ENCODE measurements around the gene MYO1G. TPM values are rescaled to one million over a fixed set of nuclear protein-coding genes. Genes with fewer than 3 reads are reported as not detected.

MYO1G gene
- total and polyA plus RNA-seq, 10 of the 15 experiments (the other 5 are each of a cell fraction or from before 2014, with no cell fraction given), result 1.8 to 232 (median 134) TPM

GRCh38 chr7:44922351-44922694, 56.5 kb downstream of the MYO1G start:
- peak; percentile 18 for ATAC-seq
- intact Hi-C loops (cut with micrococcal nuclease; ENCODE audit: unreplicated experiment) (loop anchor here (1.0 to 2.0 kb wide), 3 partner anchors 65 to 334 kb away; no protein-coding TSS in a partner anchor), in situ Hi-C loops (cut with MboI) (no loop called here)
- ChIA-PET POLR2A (no interaction called here), SMC1A (ENCODE audit: uncharacterized antibody, unreplicated experiment) (interaction anchor here (1.6 to 11.9 kb wide), 3 partner anchors 63 to 72 kb away, joined by 4 to 138 read pairs (median 5); no protein-coding TSS in a partner anchor), CTCF (interaction anchor here (0.7 to 5.8 kb wide), 10 partner anchors 50 to 340 kb away, joined by 3 to 117 read pairs (median 3); partner anchors contain the start of gene TMED4), RAD21 (ENCODE audit: unreplicated experiment) (interaction anchor here (0.6 to 2.7 kb wide), 3 partner anchors 65 to 214 kb away, joined by 3 to 10 read pairs (median 5); no protein-coding TSS in a partner anchor)
- H3K27me3 ChIP-seq (replicated peaks in 1 of 2; ENCODE audit: control insufficient read depth in 2 of 2, insufficient read depth in 2 of 2, low read length in 1 of 2), result no peaks in the 10 kb centered on the region
- H3K36me3 ChIP-seq (ENCODE audit: control insufficient read depth in 2 of 2, insufficient read depth in 2 of 2, low read length in 1 of 2), result no peaks in the 10 kb centered on the region
- no peak overlapping the region for H3K27ac ChIP-seq (ENCODE audit: control insufficient read depth, insufficient read depth)
- no peak overlapping the region; the same call in 1 of the 2 replicates for H2AFZ ChIP-seq (ENCODE audit: control insufficient read depth, low read depth, low read length)
- H3K4me3 ChIP-seq, result no peak overlapping the region
- no peaks in the 10 kb centered on the region for H3K9me3 ChIP-seq (replicated peaks; ENCODE audit: control insufficient read depth, insufficient read depth, low read length)
- H3K4me1 ChIP-seq (ENCODE audit: control insufficient read depth, insufficient read depth, low read length), result no peaks in the 10 kb centered on the region
- DNase-seq (ENCODE audit: low read depth, low spot score), result no peak
- no peak for FAIRE-seq
- H4K20me1 ChIP-seq (ENCODE audit: control insufficient read depth, insufficient read depth), result no peaks in the 10 kb centered on the region
- WGBS (ENCODE audit: insufficient coverage, insufficient replicate concordance, low lambda C conversion rate, missing lambda C conversion rate), result 45% methylated on average over 8 of the region's 8 CpGs
- H3K9ac ChIP-seq (ENCODE audit: control insufficient read depth, insufficient read depth, low read length), result no peak overlapping the region
- no peak for TF ChIP-seq USF1 (IDR thresholded peaks at IDR 0.05; ENCODE audit: borderline replicate concordance, extremely low read length, insufficient read depth, low read depth, low read length)
- no peak for TF ChIP-seq RBBP5 (conservative IDR thresholded peaks at IDR 0.05)
- TF ChIP-seq MYB (IDR thresholded peaks at IDR 0.05; ENCODE audit: borderline replicate concordance, low read depth, low read length), result no peak
- no peak for TF ChIP-seq POLR2AphosphoS2 (IDR thresholded peaks at IDR 0.05; ENCODE audit: low read depth, low read length)
- no peak for TF ChIP-seq SIX5 (IDR thresholded peaks at IDR 0.05; ENCODE audit: low read depth, low read length, severe bottlenecking)
- no peak for TF ChIP-seq WRNIP1 (IDR thresholded peaks at IDR 0.05; ENCODE audit: borderline replicate concordance, low read depth, low read length)
- TF ChIP-seq CBX5 (IDR thresholded peaks at IDR 0.05; ENCODE audit: low read depth), result no peak
- no peak for TF ChIP-seq ZZZ3 (IDR thresholded peaks at IDR 0.05; ENCODE audit: control insufficient read depth, insufficient read length, low read depth)
- TF ChIP-seq PRDM15 (CRISPR knock-in tag; IDR thresholded peaks at IDR 0.05), result no peak
- TF ChIP-seq ZNF274 (IDR thresholded peaks at IDR 0.05; ENCODE audit: insufficient read depth, insufficient read length), result no peak
- TF ChIP-seq E2F4 (IDR thresholded peaks at IDR 0.05; ENCODE audit: low read depth, low read length), result no peak
- no peak for TF ChIP-seq MEF2B (IDR thresholded peaks at IDR 0.05; ENCODE audit: partially characterized antibody, poor library complexity, severe bottlenecking)
- no peak for TF ChIP-seq USF2 (IDR thresholded peaks at IDR 0.05; ENCODE audit: borderline replicate concordance, low read depth, low read length)
- TF ChIP-seq HSF1 (IDR thresholded peaks at IDR 0.05; ENCODE audit: low read depth, low read length), result no peak
- no peak overlapping the region for H3K4me2 ChIP-seq (ENCODE audit: control insufficient read depth, insufficient read depth)
- no TSS peak for BruUV-seq (replicated peaks)
- H3K79me2 ChIP-seq (ENCODE audit: control insufficient read depth, insufficient read depth, low read length), result no peaks in the 10 kb centered on the region

All from GM12878 (cell line).